NCI-H526 (cell line): ENCODE data around the gene AP2S1.
A peak's percentile ranks its signal among the peaks of the same experiment; 100 is the strongest.
"Not testable (repeated sequence)": the region's sequence is repeated elsewhere in the genome, so short reads cannot be mapped to it uniquely, and the experiment has no call there.

Experiments used
- DNase-seq, 2 experiments: peaks; one replicate each; lab custom pipeline; 2025; lab: John Stamatoyannopoulos, UW

Gene AP2S1

GRCh38 chr19:46804432-46804831 lies 46.2 kb downstream of the AP2S1 start:
- not testable (repeated sequence) for DNase-seq

GRCh38 chr19:46803555-46803954 lies 47.1 kb downstream of the AP2S1 start:
- no peak for DNase-seq

GRCh38 chr19:46802152-46802551 lies 48.5 kb downstream of the AP2S1 start:
- no peak for DNase-seq

- no peak for DNase-seq
Measured at GRCh38 chr19:46798713-46799112, 51.9 kb downstream of the AP2S1 start.

- DNase-seq = no peak
Measured at GRCh38 chr19:46797881-46798280, 52.8 kb downstream of the AP2S1 start.

GRCh38 chr19:46791944-46792343 lies 58.7 kb downstream of the AP2S1 start:
- no peak for DNase-seq

GRCh38 chr19:46789371-46789770 lies 61.3 kb downstream of the AP2S1 start:
- no peak for DNase-seq

- DNase-seq = no peak
Measured at GRCh38 chr19:46788968-46789338, 61.7 kb downstream of the AP2S1 start.

- DNase-seq = peak; percentile 95 to 99
Measured at GRCh38 chr19:46788262-46788967, 62.2 kb downstream of the AP2S1 start, which contains the start of gene SLC1A5. SLC1A5 (minus strand) TSS chr19:46788594; CDS start chr19:46787965, 629 bp downstream.
